Endothelial cell of umbilical vein (primary cell): ENCODE results near the gene PSMD14. TPM values are rescaled to one million over a fixed set of nuclear protein-coding genes. Genes with fewer than 3 reads are reported as not detected.

ENCODE experiments used
- BruUV-seq: library from RNA; stranded (reverse); fragments of 400-500 nt; replicated peaks from 2 replicates; lab custom pipeline; 2021; lab: Mats Ljungman, UMichigan
- CTCF ChIA-PET: fragments of 300-600, 350-600 bp; sonication (Branson Sonifier 250); formaldehyde crosslinking; loops from one replicate; lab custom pipeline; 2021; ENCODE audit warnings: antibody characterized with exemption, inconsistent platforms; lab: Charles Lee
- POLR2A ChIA-PET: fragments of 300-600, 350-600 bp; sonication (Branson Sonifier 250); formaldehyde crosslinking; loops from one replicate; lab custom pipeline; 2021; ENCODE audit warnings: antibody characterized with exemption, inconsistent platforms; lab: Charles Lee
- DNase-seq: peaks from one replicate; pipeline ENCODE4 v3.0.0-alpha.2; 2011; ENCODE audit warnings: low read depth, low spot score
- FAIRE-seq: peaks from 2 replicates; lab custom pipeline; 2011; peaks lifted over from hg19 to GRCh38; lab: Jason Lieb, UNC
- H2AFZ ChIP-seq: 2 replicates; pipeline ENCODE4 v1.6.0; 2012; ENCODE audit warnings: low read depth, low read length, control low read depth, inconsistent platforms
- H3K27ac ChIP-seq: 2 replicates; pipeline ENCODE4 v1.5.1; 2011; ENCODE audit warnings: low read depth, mild to moderate bottlenecking, control low read depth, low read length, moderate library complexity; ENCODE audit not compliant: insufficient read depth
- H3K27me3 ChIP-seq, 2 experiments: 2 replicates each; pipeline versions ENCODE4 v1.6.0 to v1.6.1; 2011; ENCODE audit warnings: low read length in 2 of 2, mixed read lengths in 1 of 2; ENCODE audit not compliant: control insufficient read depth in 2 of 2, insufficient read depth in 2 of 2
- H3K36me3 ChIP-seq, 2 experiments: 2 replicates in 1 of 2; 3 replicates in 1 of 2; pipeline ENCODE4 v1.5.1; 2011; ENCODE audit warnings: low read length in 2 of 2, mild to moderate bottlenecking in 1 of 2, moderate library complexity in 1 of 2; ENCODE audit not compliant: control insufficient read depth in 2 of 2, insufficient read depth in 2 of 2; ENCODE audit errors: extremely low read depth in 1 of 2
- H3K4me1 ChIP-seq: 3 replicates; pipeline ENCODE4 v1.5.1; 2011; ENCODE audit warnings: mild to moderate bottlenecking, low read length; ENCODE audit not compliant: control insufficient read depth, insufficient read depth; ENCODE audit errors: extremely low read depth
- H3K4me2 ChIP-seq: 2 replicates; pipeline ENCODE4 v1.6.1; 2011; ENCODE audit warnings: low read length, control low read depth, mixed read lengths; ENCODE audit not compliant: insufficient read depth
- H3K4me3 ChIP-seq, 3 experiments: fragments of 200-600 bp in 1 of 3; sonication (generic), shearing (Covaris generic) in 1 of 3; replicated peaks in 1 of 3; 2 replicates each; pipeline ENCODE4 v1.5.1; 2011 to 2016; ENCODE audit warnings: control low read depth in 3 of 3, low read length in 3 of 3, mild to moderate bottlenecking in 2 of 3, inconsistent platforms in 1 of 3, low read depth in 1 of 3, moderate library complexity in 1 of 3; ENCODE audit not compliant: insufficient read depth in 1 of 3
- H3K79me2 ChIP-seq: 2 replicates; pipeline ENCODE4 v1.6.0; 2012; ENCODE audit warnings: low read length, inconsistent platforms; ENCODE audit not compliant: control insufficient read depth, insufficient read depth
- H3K9ac ChIP-seq: replicated peaks from 2 replicates; pipeline ENCODE3; 2011; ENCODE audit warnings: low read length, control low read depth; ENCODE audit not compliant: insufficient read depth; ENCODE audit errors: extremely low read depth
- H3K9me1 ChIP-seq: replicated peaks from 3 replicates; pipeline ENCODE4 v1.6.0; 2011; ENCODE audit warnings: mild to moderate bottlenecking, low read length; ENCODE audit not compliant: control insufficient read depth, insufficient read depth; ENCODE audit errors: extremely low read depth
- H3K9me3 ChIP-seq: replicated peaks from 2 replicates; pipeline ENCODE4 v1.5.1; 2012; ENCODE audit warnings: low read length, inconsistent platforms; ENCODE audit not compliant: control insufficient read depth, insufficient read depth
- H4K20me1 ChIP-seq: replicated peaks from 2 replicates; pipeline ENCODE3; 2011; ENCODE audit warnings: mild to moderate bottlenecking, low read length; ENCODE audit not compliant: control insufficient read depth, insufficient read depth; ENCODE audit errors: extremely low read depth
- CTCF ChIP-seq, 2 donors: IDR thresholded peaks; 1 replicate in 1 of 2; 2 replicates in 1 of 2; pipeline ENCODE4 v1.5.1; 2011; ENCODE audit warnings: low read length in 2 of 2, mild to moderate bottlenecking in 2 of 2, moderate library complexity in 2 of 2, control low read depth in 1 of 2, inconsistent platforms in 1 of 2, low read depth in 1 of 2; ENCODE audit not compliant: insufficient read depth in 1 of 2; ENCODE audit errors: extremely low read depth in 1 of 2
- EZH2 ChIP-seq: IDR thresholded peaks from 2 replicates; pipeline ENCODE4 v1.6.1; 2012; ENCODE audit warnings: borderline replicate concordance, low read depth, mild to moderate bottlenecking, moderate library complexity, low read length, inconsistent platforms; ENCODE audit not compliant: severe bottlenecking
- FOS ChIP-seq: IDR thresholded peaks from 2 replicates; pipeline ENCODE4 v1.6.1; 2011; ENCODE audit warnings: mild to moderate bottlenecking, low read length, moderate library complexity, borderline replicate concordance; ENCODE audit not compliant: insufficient read depth
- GATA2 ChIP-seq: IDR thresholded peaks from 2 replicates; pipeline ENCODE4 v1.7.0; 2011; ENCODE audit warnings: low read depth, mild to moderate bottlenecking, moderate library complexity, mixed read lengths, low read length; ENCODE audit not compliant: insufficient read length, insufficient read depth
- JUN ChIP-seq: IDR thresholded peaks from 2 replicates; pipeline ENCODE4 v1.6.1; 2011; ENCODE audit warnings: borderline replicate concordance, low read depth; ENCODE audit not compliant: insufficient read length, insufficient read depth
- MAX ChIP-seq: IDR thresholded peaks from 2 replicates; pipeline ENCODE4 v1.6.1; 2011; ENCODE audit not compliant: insufficient read depth, insufficient read length
- MYC ChIP-seq: IDR thresholded peaks from one replicate; pipeline ENCODE4 v1.6.1; 2011; ENCODE audit warnings: mild to moderate bottlenecking, low read depth, low read length
- POLR2A ChIP-seq: IDR thresholded peaks from 2 replicates; pipeline ENCODE4 v1.6.1; 2012; ENCODE audit warnings: low read depth, mild to moderate bottlenecking, control low read depth, low read length
- POLR2AphosphoS5 ChIP-seq: IDR thresholded peaks from 2 replicates; pipeline ENCODE4 v1.6.1; 2012; ENCODE audit warnings: low read depth, mild to moderate bottlenecking, control low read depth, low read length, moderate library complexity; ENCODE audit not compliant: insufficient read depth
- dilution Hi-C: fragments of 300-500 bp; cut with MboI; formaldehyde crosslinking; loops from one replicate; pipeline ENCODE4 v1.15.0; 2019; ENCODE audit warnings: low sequenced_read_pairs; ENCODE audit not compliant: extremely low pct_ligation_motif_present
- intact Hi-C: fragments of 100-400 bp; cut with micrococcal nuclease; formaldehyde crosslinking; loops from one replicate; pipeline ENCODE4 v1.10.0; 2022
- polyA plus RNA-seq, 4 experiments: library from polyadenylated mRNA; depleted of rRNA in 3 of 4; stranded (reverse) in 3 of 4; unstranded in 1 of 4; fragments of >200 nt; gene quantifications; 2 replicates each; pipeline versions ENCODE4 v1.2.1 to v1.2.3, GENCODE V29; 2011 to 2012; ENCODE audit warnings: missing spikeins in 1 of 4
- total RNA-seq: library from RNA; stranded (reverse); gene quantifications from 2 replicates; pipeline ENCODE4 v1.2.3, GENCODE V29; 2021

The PSMD14 gene
- total and polyA plus RNA-seq, 2 donors (not counting 3 experiments of a cell fraction or from before 2014, with no cell fraction given): 47.6 to 85.4 TPM

- H3K27ac ChIP-seq: no peak overlapping the region
- ChIA-PET CTCF (interaction anchor here (0.7 kb wide), 1 partner anchor 575 kb away, joined by 3 read pairs; no protein-coding TSS in a partner anchor), POLR2A (no interaction called here)
- FAIRE-seq (no peak), DNase-seq (no peak)
- BruUV-seq: no TSS peak
- no peak overlapping the region for H2AFZ ChIP-seq
- no peak overlapping the region for H3K4me3 ChIP-seq
- no peaks in the 10 kb centered on the region for H3K4me1 ChIP-seq
- no peak overlapping the region for H3K4me2 ChIP-seq
- intact Hi-C loops: no loop called here
- no peaks in the 10 kb centered on the region for H3K27me3 ChIP-seq
- H3K36me3 ChIP-seq: peaks cover 0 to 13% of the 10 kb centered on the region in 2 experiments
- no peaks in the 10 kb centered on the region for H3K9me1 ChIP-seq
- TF ChIP-seq MAX: no peak
- TF ChIP-seq JUN: no peak
- no peak for TF ChIP-seq MYC
- no peak for TF ChIP-seq GATA2
- no peak for TF ChIP-seq POLR2AphosphoS5
- TF ChIP-seq POLR2A: no peak
- TF ChIP-seq CTCF (IDR thresholded peaks at IDR 0.05; ENCODE audit: extremely low read depth in 1 of 2, insufficient read depth in 1 of 2, low read depth in 1 of 2, low read length in 2 of 2): no peak
- TF ChIP-seq FOS: no peak
- TF ChIP-seq EZH2: no peak
- dilution Hi-C loops: no loop called here
- H3K9me3 ChIP-seq: no peaks in the 10 kb centered on the region
- no peak overlapping the region for H3K9ac ChIP-seq
- no peaks in the 10 kb centered on the region for H4K20me1 ChIP-seq
- peaks cover 14% of the 10 kb centered on the region for H3K79me2 ChIP-seq
Observed at GRCh38 chr2:161374446-161374845, 66.2 kb downstream of the PSMD14 start.
